ENCODE measurements around the gene COQ3.

The COQ3 gene

GRCh38 chr6:99393366-99393697 is 663 bp downstream of the COQ3 start:
- TF ChIP-seq FOXP2 (optimal IDR thresholded peaks at IDR 0.05; ENCODE audit: borderline replicate concordance, extremely low read depth, extremely low read length, insufficient read depth), result no peak
- TF ChIP-seq TAF1 (IDR thresholded peaks at IDR 0.05; ENCODE audit: borderline replicate concordance, insufficient read depth, low read length), result no peak
- TF ChIP-seq REST (IDR thresholded peaks at IDR 0.05; ENCODE audit: insufficient read depth in 1 of 2, low read depth in 2 of 2, low read length in 2 of 2), result no peak
- TF ChIP-seq POLR2AphosphoS5 (IDR thresholded peaks at IDR 0.05; ENCODE audit: low read depth, low read length), result no peak
- no peak for TF ChIP-seq SIN3A (IDR thresholded peaks at IDR 0.05; ENCODE audit: borderline replicate concordance, insufficient read depth, low read length)

- TF ChIP-seq SIN3A (IDR thresholded peaks at IDR 0.05; ENCODE audit: borderline replicate concordance, insufficient read depth, low read length), result no peak
- TF ChIP-seq REST (IDR thresholded peaks at IDR 0.05; ENCODE audit: insufficient read depth in 1 of 2, low read depth in 2 of 2, low read length in 2 of 2), result no peak
- no peak for TF ChIP-seq POLR2AphosphoS5 (IDR thresholded peaks at IDR 0.05; ENCODE audit: low read depth, low read length)
- no peak for TF ChIP-seq TAF1 (IDR thresholded peaks at IDR 0.05; ENCODE audit: borderline replicate concordance, insufficient read depth, low read length)
- no peak for TF ChIP-seq FOXP2 (optimal IDR thresholded peaks at IDR 0.05; ENCODE audit: borderline replicate concordance, extremely low read depth, extremely low read length, insufficient read depth)
Observed at GRCh38 chr6:99390896-99391295, 3.1 kb downstream of the COQ3 start.

- TF ChIP-seq REST (IDR thresholded peaks at IDR 0.05; ENCODE audit: insufficient read depth in 1 of 2, low read depth in 2 of 2, low read length in 2 of 2), result no peak
- TF ChIP-seq SIN3A (IDR thresholded peaks at IDR 0.05; ENCODE audit: borderline replicate concordance, insufficient read depth, low read length), result no peak
- no peak for TF ChIP-seq POLR2AphosphoS5 (IDR thresholded peaks at IDR 0.05; ENCODE audit: low read depth, low read length)
Observed at GRCh38 chr6:99384507-99384906, 9.5 kb downstream of the COQ3 start.

- no peak for TF ChIP-seq REST (IDR thresholded peaks at IDR 0.05; ENCODE audit: insufficient read depth in 1 of 2, low read depth in 2 of 2, low read length in 2 of 2)
- no peak for TF ChIP-seq FOXP2 (optimal IDR thresholded peaks at IDR 0.05; ENCODE audit: borderline replicate concordance, extremely low read depth, extremely low read length, insufficient read depth)
- no peak for TF ChIP-seq TAF1 (IDR thresholded peaks at IDR 0.05; ENCODE audit: borderline replicate concordance, insufficient read depth, low read length)
- TF ChIP-seq POLR2AphosphoS5 (IDR thresholded peaks at IDR 0.05; ENCODE audit: low read depth, low read length), result no peak
- TF ChIP-seq SIN3A (IDR thresholded peaks at IDR 0.05; ENCODE audit: borderline replicate concordance, insufficient read depth, low read length), result no peak
Observed at GRCh38 chr6:99378636-99379035, 15.4 kb downstream of the COQ3 start.

GRCh38 chr6:99369533-99369932 is 24.5 kb downstream of the COQ3 start:
- no peak for TF ChIP-seq SIN3A (IDR thresholded peaks at IDR 0.05; ENCODE audit: borderline replicate concordance, insufficient read depth, low read length)
- no peak for TF ChIP-seq FOXP2 (optimal IDR thresholded peaks at IDR 0.05; ENCODE audit: borderline replicate concordance, extremely low read depth, extremely low read length, insufficient read depth)
- TF ChIP-seq REST (IDR thresholded peaks at IDR 0.05; ENCODE audit: insufficient read depth in 1 of 2, low read depth in 2 of 2, low read length in 2 of 2), result no peak
- TF ChIP-seq TAF1 (IDR thresholded peaks at IDR 0.05; ENCODE audit: borderline replicate concordance, insufficient read depth, low read length), result no peak

Data from PFSK-1 (cell line).